ENCODE results near the gene AQP1.

Gene AQP1

GRCh38 chr7:30973292-30973691 is 61.6 kb downstream of the AQP1 start:
- no peaks in the 10 kb centered on the region for H3K4me1 ChIP-seq (ENCODE audit: insufficient read depth, low read length)
- H3K27me3 ChIP-seq (ENCODE audit: insufficient read depth, low read length), result no peaks in the 10 kb centered on the region
- H3K36me3 ChIP-seq (ENCODE audit: insufficient read depth, low read length), result no peaks in the 10 kb centered on the region
- no peak overlapping the region for H2AFZ ChIP-seq (ENCODE audit: low read depth, low read length)
- no peaks in the 10 kb centered on the region for H3K9me3 ChIP-seq (ENCODE audit: low read length)
- H3K4me3 ChIP-seq (ENCODE audit: low read length), result no peak overlapping the region

DNA sequence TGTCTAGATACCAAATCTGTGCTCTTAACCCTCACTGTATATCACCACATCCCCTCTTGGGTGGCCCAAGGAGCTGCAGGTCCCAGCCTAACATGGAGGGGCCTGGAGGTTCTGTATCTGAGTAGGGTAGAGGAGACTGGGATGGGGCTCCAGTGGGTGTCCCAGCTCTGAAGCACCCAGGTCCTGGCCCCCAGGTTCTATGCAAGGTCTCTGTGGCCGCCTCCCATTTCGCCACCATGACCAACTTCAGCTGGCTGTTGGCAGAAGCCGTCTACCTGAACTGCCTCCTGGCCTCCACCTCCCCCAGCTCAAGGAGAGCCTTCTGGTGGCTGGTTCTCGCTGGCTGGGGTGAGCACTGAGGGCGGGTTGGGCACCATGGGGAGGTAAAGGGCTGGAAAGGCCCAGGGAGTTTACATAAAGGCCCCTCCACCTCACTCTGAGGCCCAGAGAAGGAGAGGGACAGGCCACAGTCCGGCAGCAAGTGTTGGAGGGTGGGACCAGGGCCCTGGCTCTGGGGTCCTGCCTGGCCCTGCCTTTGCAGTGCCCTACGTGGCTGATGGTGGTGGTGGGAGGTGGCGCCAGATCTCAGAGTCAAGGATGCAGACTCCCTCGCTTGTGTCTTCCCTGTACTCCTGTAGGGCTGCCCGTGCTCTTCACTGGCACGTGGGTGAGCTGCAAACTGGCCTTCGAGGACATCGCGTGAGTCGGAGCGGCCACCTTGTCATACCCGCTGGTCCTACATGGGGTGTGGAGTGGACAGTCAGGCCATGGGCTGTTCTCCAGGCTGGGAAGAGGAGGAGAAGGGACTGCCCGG is 62.3 kb downstream of the AQP1 start:
- no peak overlapping the region for H2AFZ ChIP-seq (ENCODE audit: low read depth, low read length)
- no peaks in the 10 kb centered on the region for H3K27me3 ChIP-seq (ENCODE audit: insufficient read depth, low read length)
- no peaks in the 10 kb centered on the region for H3K4me1 ChIP-seq (ENCODE audit: insufficient read depth, low read length)
- H3K9me3 ChIP-seq (ENCODE audit: low read length), result no peaks in the 10 kb centered on the region
- no peaks in the 10 kb centered on the region for H3K36me3 ChIP-seq (ENCODE audit: insufficient read depth, low read length)
- no peak overlapping the region for H3K4me3 ChIP-seq (ENCODE audit: low read length)

GRCh38 chr7:30974605-30975255 is 63.1 kb downstream of the AQP1 start:
- H3K36me3 ChIP-seq (ENCODE audit: insufficient read depth, low read length), result no peaks in the 10 kb centered on the region
- no peak overlapping the region for H3K4me3 ChIP-seq (ENCODE audit: low read length)
- no peaks in the 10 kb centered on the region for H3K27me3 ChIP-seq (ENCODE audit: insufficient read depth, low read length)
- H3K9me3 ChIP-seq (ENCODE audit: low read length), result no peaks in the 10 kb centered on the region
- no peak overlapping the region for H2AFZ ChIP-seq (ENCODE audit: low read depth, low read length)
- no peaks in the 10 kb centered on the region for H3K4me1 ChIP-seq (ENCODE audit: insufficient read depth, low read length)

Measured in neuron (in vitro differentiated cells).